Activated T-cell treated with anti-CD3 and anti-CD28 coated beads, Interleukin-2, amount 50 U/mL, for 72 hours (primary cell): ENCODE results near the gene AGFG2. TPM values are rescaled to one million over a fixed set of nuclear protein-coding genes. Genes with fewer than 3 reads are reported as not detected.

Experiments
- ATAC-seq, 2 donors: fragments of 150-1000 bp; cut with Tn5 transposase; replicated peaks in 1 of 2; 2 replicates each; pipeline ENCODE4 v1.10.0; 2021; ENCODE audit warnings: moderate library complexity in 2 of 2, mild to moderate bottlenecking in 1 of 2
- DNase-seq, 2 donors: peaks; one replicate each; pipeline ENCODE4 v3.0.0; 2021 to 2022; ENCODE audit warnings: mixed read lengths in 1 of 2
- H3K27ac Mint-ChIP-seq: one replicate; pipeline ENCODE4 v1.8.0; 2022; ENCODE audit warnings: mild to moderate bottlenecking, moderate library complexity, mixed read lengths
- H3K27me3 Mint-ChIP-seq: one replicate; pipeline ENCODE4 v1.8.0; 2022; ENCODE audit warnings: low read depth, mixed read lengths
- H3K36me3 Mint-ChIP-seq, 2 donors: one replicate each; pipeline ENCODE4 v1.8.0; 2022; ENCODE audit warnings: mixed read lengths in 2 of 2, mild to moderate bottlenecking in 1 of 2; ENCODE audit not compliant: insufficient read depth in 2 of 2
- H3K4me1 Mint-ChIP-seq: one replicate; pipeline ENCODE4 v1.8.0; 2022; ENCODE audit warnings: low read depth, mixed read lengths
- H3K4me3 Mint-ChIP-seq, 2 donors: one replicate each; pipeline ENCODE4 v1.8.0; 2022; ENCODE audit warnings: mild to moderate bottlenecking in 2 of 2, mixed read lengths in 2 of 2, moderate library complexity in 2 of 2
- H3K9me3 Mint-ChIP-seq, 2 donors: one replicate each; pipeline ENCODE4 v1.8.0; 2022; ENCODE audit warnings: mixed read lengths in 2 of 2
- total RNA-seq, 2 donors: library from RNA; stranded (reverse); gene quantifications; one replicate each; pipeline ENCODE4 v1.2.3, GENCODE V29; 2022

Gene AGFG2
- total RNA-seq, 2 donors from 2014 or later, result 35.5 to 53.7 TPM

GRCh38 chr7:100583132-100584053 is 44.4 kb downstream of the AGFG2 start:
- no peaks in the 10 kb centered on the region for H3K27me3 Mint-ChIP-seq
- H3K9me3 Mint-ChIP-seq, result no peaks in the 10 kb centered on the region
- peak overlapping the region; percentile 64 for H3K27ac Mint-ChIP-seq
- DNase-seq (peak; percentile 75 to 76), ATAC-seq (peak in 1 of 2 donors; percentile 12)
- peak overlapping the region; percentile 93 to 95 for H3K4me3 Mint-ChIP-seq
- H3K4me1 Mint-ChIP-seq, result peaks cover 29% of the 10 kb centered on the region
- H3K36me3 Mint-ChIP-seq, result no peaks in the 10 kb centered on the region

- Mint-ChIP-seq H3K27me3 (no peaks in the 10 kb centered on the region), H3K4me1 (peaks cover 29% of the 10 kb centered on the region), H3K36me3 (no peaks in the 10 kb centered on the region), H3K27ac (peak overlapping the region; percentile 64), H3K9me3 (no peaks in the 10 kb centered on the region), H3K4me3 (peak overlapping the region; percentile 93 to 95)
- no peak for DNase-seq
- ATAC-seq, result no peak
Measured at GRCh38 chr7:100584054-100584682, 45.2 kb downstream of the AGFG2 start.

- Mint-ChIP-seq H3K4me1 (peaks cover 29% of the 10 kb centered on the region), H3K27ac (peak overlapping the region; percentile 89), H3K27me3 (no peaks in the 10 kb centered on the region), H3K4me3 (peak overlapping the region; percentile 93 to 95), H3K9me3 (no peaks in the 10 kb centered on the region), H3K36me3 (no peaks in the 10 kb centered on the region)
- ATAC-seq (no peak), DNase-seq (no peak)
Measured at GRCh38 chr7:100584683-100585510, 45.9 kb downstream of the AGFG2 start.

GRCh38 chr7:100585511-100586265 is 46.7 kb downstream of the AGFG2 start, which contains the start of gene LRCH4:
TSS of gene LRCH4 (minus strand) at chr7:100586129. CDS start at chr7:100586100, 29 bp downstream.
- Mint-ChIP-seq H3K4me1 (peaks cover 29% of the 10 kb centered on the region), H3K4me3 (peak within 1 kb of the TSS; percentile 93 to 95), H3K27ac (peak within 1 kb of the TSS; percentile 89), H3K36me3 (no peaks in the 10 kb centered on the region), H3K9me3 (no peaks in the 10 kb centered on the region), H3K27me3 (no peaks in the 10 kb centered on the region)
- ATAC-seq, result peak; percentile 37 to 39
- peak; percentile 71 to 76 for DNase-seq

GRCh38 chr7:100586266-100587025 is 47.4 kb downstream of the AGFG2 start, which contains the start of gene FBXO24:
TSS of gene FBXO24 (plus strand) at chr7:100586328. CDS start at chr7:100586626, 298 bp downstream.
- ATAC-seq, result peak; percentile 88
- Mint-ChIP-seq H3K27ac (peak within 1 kb of the TSS; percentile 89), H3K27me3 (no peaks in the 10 kb centered on the region)

GRCh38 chr7:100588438-100588837 is 49.4 kb downstream of the AGFG2 start:
- Mint-ChIP-seq H3K27ac (no peak overlapping the region), H3K36me3 (no peaks in the 10 kb centered on the region), H3K4me1 (peaks cover 25% of the 10 kb centered on the region), H3K4me3 (peak overlapping the region; percentile 39 to 95), H3K9me3 (no peaks in the 10 kb centered on the region), H3K27me3 (no peaks in the 10 kb centered on the region)
- ATAC-seq (no peak), DNase-seq (no peak)

More at GRCh38 chr7:100586266-100587025, 47.4 kb downstream of the AGFG2 start, which contains the start of gene FBXO24:
- H3K36me3 Mint-ChIP-seq, result no peaks in the 10 kb centered on the region
- DNase-seq, result peak; percentile 99 to 100
- no peaks in the 10 kb centered on the region for H3K9me3 Mint-ChIP-seq
- H3K4me3 Mint-ChIP-seq, result peak within 1 kb of the TSS; percentile 93 to 95
- peaks cover 29% of the 10 kb centered on the region for H3K4me1 Mint-ChIP-seq

- ATAC-seq, result no peak
- no peaks in the 10 kb centered on the region for H3K27me3 Mint-ChIP-seq
Measured at GRCh38 chr7:100589341-100589947, 50.4 kb downstream of the AGFG2 start.

GRCh38 chr7:100590077-100590737 is 51.2 kb downstream of the AGFG2 start:
- Mint-ChIP-seq H3K27me3 (no peaks in the 10 kb centered on the region), H3K36me3 (no peaks in the 10 kb centered on the region), H3K4me1 (peaks cover 11% of the 10 kb centered on the region), H3K9me3 (no peaks in the 10 kb centered on the region), H3K27ac (no peak overlapping the region), H3K4me3 (no peak overlapping the region)
- DNase-seq (no peak), ATAC-seq (no peak)

More at GRCh38 chr7:100589341-100589947, 50.4 kb downstream of the AGFG2 start:
- Mint-ChIP-seq H3K4me1 (peaks cover 17% of the 10 kb centered on the region), H3K36me3 (no peaks in the 10 kb centered on the region), H3K9me3 (no peaks in the 10 kb centered on the region), H3K4me3 (no peak overlapping the region), H3K27ac (no peak overlapping the region)
- DNase-seq, result no peak

- DNase-seq (no peak), ATAC-seq (no peak)
- Mint-ChIP-seq H3K27ac (no peak overlapping the region), H3K27me3 (no peaks in the 10 kb centered on the region), H3K36me3 (no peaks in the 10 kb centered on the region), H3K9me3 (no peaks in the 10 kb centered on the region), H3K4me1 (peaks cover 7% of the 10 kb centered on the region), H3K4me3 (no peak overlapping the region)
Measured at GRCh38 chr7:100591596-100591995, 52.6 kb downstream of the AGFG2 start.

- no peaks in the 10 kb centered on the region for H3K9me3 Mint-ChIP-seq
- DNase-seq (no peak), ATAC-seq (no peak)
- H3K36me3 Mint-ChIP-seq, result no peaks in the 10 kb centered on the region
- H3K4me3 Mint-ChIP-seq, result no peak overlapping the region
- H3K27me3 Mint-ChIP-seq, result no peaks in the 10 kb centered on the region
- H3K27ac Mint-ChIP-seq, result no peak overlapping the region
- H3K4me1 Mint-ChIP-seq, result no peaks in the 10 kb centered on the region
Measured at GRCh38 chr7:100595188-100595587, 56.2 kb downstream of the AGFG2 start.

- Mint-ChIP-seq H3K27ac (no peak overlapping the region), H3K4me3 (no peak overlapping the region), H3K4me1 (peaks cover 1% of the 10 kb centered on the region), H3K9me3 (no peaks in the 10 kb centered on the region), H3K36me3 (no peaks in the 10 kb centered on the region), H3K27me3 (no peaks in the 10 kb centered on the region)
- DNase-seq (no peak), ATAC-seq (no peak)
Measured at GRCh38 chr7:100598425-100598824, 59.4 kb downstream of the AGFG2 start.
